Ovary (tissue), 3 donors: ENCODE measurements around the gene FLT3LG.

Experiments used
- EP300 ChIP-seq: sonication (generic); formaldehyde crosslinking; IDR thresholded peaks from one replicate; pipeline ENCODE4 v1.6.1; 2017; ENCODE audit warnings: antibody characterized with exemption
- POLR2A ChIP-seq: fragments of 450-650 bp; IDR thresholded peaks from one replicate; pipeline ENCODE4 v1.6.1; 2017; ENCODE audit warnings: antibody characterized with exemption, mild to moderate bottlenecking, moderate library complexity
- TF ChIP-seq, protein P1 (sequence below), 3 donors: fragments of 450-650 bp in 2 of 3; fragments of 200-600 bp in 1 of 3; IDR thresholded peaks; one replicate each; pipeline versions ENCODE4 v1.5.1 to v1.8.0; 2016 to 2022; ENCODE audit warnings: antibody characterized with exemption in 3 of 3, mild to moderate bottlenecking in 1 of 3
- donor health status: DM: no; HTN: no; CAD: no.

GRCh38 chr19:49469828-49470614 lies 4.0 kb upstream of the FLT3LG start:
- TF ChIP-seq, protein P1, sequence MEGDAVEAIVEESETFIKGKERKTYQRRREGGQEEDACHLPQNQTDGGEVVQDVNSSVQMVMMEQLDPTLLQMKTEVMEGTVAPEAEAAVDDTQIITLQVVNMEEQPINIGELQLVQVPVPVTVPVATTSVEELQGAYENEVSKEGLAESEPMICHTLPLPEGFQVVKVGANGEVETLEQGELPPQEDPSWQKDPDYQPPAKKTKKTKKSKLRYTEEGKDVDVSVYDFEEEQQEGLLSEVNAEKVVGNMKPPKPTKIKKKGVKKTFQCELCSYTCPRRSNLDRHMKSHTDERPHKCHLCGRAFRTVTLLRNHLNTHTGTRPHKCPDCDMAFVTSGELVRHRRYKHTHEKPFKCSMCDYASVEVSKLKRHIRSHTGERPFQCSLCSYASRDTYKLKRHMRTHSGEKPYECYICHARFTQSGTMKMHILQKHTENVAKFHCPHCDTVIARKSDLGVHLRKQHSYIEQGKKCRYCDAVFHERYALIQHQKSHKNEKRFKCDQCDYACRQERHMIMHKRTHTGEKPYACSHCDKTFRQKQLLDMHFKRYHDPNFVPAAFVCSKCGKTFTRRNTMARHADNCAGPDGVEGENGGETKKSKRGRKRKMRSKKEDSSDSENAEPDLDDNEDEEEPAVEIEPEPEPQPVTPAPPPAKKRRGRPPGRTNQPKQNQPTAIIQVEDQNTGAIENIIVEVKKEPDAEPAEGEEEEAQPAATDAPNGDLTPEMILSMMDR (IDR thresholded peaks at IDR 0.05), result no peak
- TF ChIP-seq EP300 (no peak), POLR2A (no peak)
